NCI-H1694 treated with DMSO at 0.1 percent for 48 hours (cell line): ENCODE results near the gene C9orf43.
"Not testable (repeated sequence)": the region's sequence is repeated elsewhere in the genome, so short reads cannot be mapped to it uniquely, and the experiment has no call there.

Experiments used
- DNase-seq: peaks from one replicate; lab custom pipeline; 2025; lab: John Stamatoyannopoulos, UW

The C9orf43 gene

GRCh38 chr9:113421726-113422125, 11.2 kb downstream of the C9orf43 start:
- no peak for DNase-seq

DNA sequence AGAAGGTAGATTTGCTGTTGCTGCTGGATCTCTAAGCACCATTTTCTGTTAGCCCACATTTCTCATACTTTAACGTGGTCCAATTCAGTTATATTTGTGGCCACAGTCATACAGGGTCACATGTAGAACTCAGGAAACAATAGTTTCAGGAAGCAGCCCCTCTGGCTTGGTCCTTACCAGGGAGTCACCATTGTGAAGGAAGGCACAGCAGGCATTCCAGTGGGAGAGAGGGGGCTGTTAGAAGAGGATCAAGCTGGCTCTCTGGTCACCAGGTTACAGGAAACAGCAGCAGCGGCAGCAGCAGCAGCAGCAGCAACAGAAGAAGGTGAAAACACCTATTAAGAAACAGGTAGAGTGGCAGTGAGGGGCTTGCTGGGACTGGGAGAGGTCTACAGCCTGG, 14.5 kb downstream of the C9orf43 start:
- no peak for DNase-seq

DNA sequence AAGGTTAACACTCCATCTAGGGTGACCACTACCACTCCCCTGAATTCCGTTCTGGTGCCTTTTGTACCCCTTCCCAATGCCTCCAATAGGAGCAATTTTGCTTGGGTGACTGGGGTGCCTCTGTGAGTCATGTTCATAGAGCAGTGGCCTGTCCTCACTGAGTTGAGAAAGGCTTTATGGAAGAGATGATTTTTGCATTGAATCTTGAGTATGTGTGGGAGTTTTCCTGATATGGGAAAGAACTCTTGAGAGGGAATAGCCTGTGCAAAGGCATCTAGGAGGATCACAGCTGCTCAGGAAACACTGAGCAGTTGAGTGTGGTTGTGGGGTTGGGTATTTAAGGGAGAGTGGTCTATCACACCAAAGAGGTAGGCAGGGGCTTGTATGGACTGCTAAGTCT, 16.2 kb downstream of the C9orf43 start:
- DNase-seq = no peak

DNA sequence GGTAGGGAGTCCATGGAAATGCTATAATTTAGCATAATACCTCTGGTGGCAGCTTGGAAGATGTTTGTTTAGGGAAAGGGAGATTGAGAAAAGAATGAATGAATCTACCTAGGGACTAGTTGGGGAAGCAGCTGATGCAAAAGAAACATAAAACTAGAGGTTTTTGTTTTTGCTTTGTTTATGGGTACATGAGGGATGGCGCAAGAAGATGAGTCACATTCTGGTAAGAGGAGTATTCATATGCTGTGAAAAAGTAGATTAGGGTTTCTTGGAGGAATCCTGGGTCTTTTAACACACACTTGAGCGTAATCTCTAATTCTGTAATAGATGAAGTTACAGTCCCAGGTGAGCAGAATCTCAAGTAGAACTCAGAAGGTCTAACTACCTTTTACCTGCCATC, 17.1 kb downstream of the C9orf43 start:
- DNase-seq = no peak

DNA sequence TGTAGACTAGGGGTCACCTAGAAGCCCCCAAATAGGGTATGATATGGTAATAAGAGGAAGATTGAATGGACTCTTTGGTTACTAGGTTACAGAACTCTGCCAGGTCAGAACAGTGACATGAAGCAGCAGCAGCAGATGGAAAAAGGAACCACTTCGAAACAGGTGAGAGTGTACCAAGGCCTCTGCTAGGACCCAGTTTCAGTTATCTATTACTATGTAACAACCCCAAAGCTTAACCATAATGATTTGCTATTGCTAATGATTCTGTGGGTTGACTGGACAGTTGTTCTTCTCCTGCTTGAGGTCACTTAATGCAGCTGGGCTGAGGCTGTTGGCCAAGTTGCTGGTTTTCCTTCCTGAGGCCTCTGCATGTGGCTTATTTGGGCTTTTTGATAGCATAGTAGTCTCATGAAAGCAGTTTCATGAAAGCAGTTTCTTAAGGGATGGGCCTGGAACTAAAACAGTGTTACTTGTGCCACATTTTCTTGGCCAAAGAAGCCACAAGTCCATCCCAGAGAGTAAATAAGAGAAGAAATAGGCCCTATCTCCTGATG, 17.6 kb downstream of the C9orf43 start:
- no peak for DNase-seq

DNA sequence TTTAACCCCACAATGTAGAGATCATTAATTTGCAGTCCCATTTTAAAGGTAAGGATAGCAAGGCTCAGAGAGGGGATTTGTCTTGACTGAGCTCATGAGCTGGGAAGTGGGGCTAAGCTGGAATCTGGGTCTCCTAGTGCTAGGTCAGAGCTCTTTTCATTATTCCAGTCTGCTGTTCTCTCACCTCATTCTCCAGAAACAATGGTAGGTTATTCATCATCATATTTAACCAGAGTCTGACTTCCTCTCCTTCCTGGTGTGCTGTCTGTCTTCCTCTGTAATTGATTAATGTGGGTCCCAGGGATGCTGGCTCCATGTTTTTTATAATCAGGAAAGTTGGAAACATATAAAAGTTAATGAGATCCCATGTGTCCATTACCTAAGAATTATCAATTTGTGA, 20.6 kb downstream of the C9orf43 start:
- DNase-seq = no peak

GRCh38 chr9:113436728-113437515, 26.4 kb downstream of the C9orf43 start:
- DNase-seq = no peak

DNA sequence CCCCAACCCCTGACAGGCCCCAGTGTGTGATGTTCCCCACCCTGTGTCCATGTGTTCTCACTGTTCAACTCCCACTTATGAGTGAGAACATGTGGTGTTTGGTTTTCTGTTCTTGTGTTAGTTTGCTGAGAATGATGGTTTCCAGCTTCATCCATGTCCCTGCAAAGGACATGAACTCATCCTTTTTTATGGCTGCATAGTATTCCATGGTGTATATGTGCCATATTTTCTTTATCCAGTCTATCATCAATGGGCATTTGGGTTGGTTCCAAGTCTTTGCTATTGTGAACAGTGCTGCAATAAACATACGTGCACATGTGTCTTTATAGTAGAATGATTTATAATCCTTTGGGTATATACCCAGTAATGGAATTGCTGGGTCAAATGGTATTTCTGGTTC, 27.2 kb downstream of the C9orf43 start:
- not testable (repeated sequence) for DNase-seq

DNA sequence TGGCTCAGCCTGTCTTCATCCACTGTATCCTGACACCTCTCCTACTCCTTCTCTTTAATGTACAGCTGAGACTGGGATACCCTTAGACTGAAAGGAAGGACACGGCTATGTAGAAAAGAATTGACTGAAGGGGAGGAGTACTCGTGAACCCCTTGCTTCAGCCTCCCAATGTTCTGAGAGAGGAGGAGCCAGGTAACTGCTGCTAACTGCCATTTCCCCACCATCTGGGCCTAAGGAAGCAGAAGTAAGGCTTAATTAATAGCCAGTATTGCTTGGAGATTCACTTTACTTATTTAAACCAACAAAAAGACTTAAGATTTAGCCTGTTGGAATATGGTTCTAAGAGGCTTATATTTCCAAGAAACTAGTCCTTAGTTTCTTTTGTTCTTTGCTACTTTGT, 34.2 kb downstream of the C9orf43 start:
- no peak for DNase-seq

- peak; percentile 40 for DNase-seq
Observed at GRCh38 chr9:113446323-113446740, 35.8 kb downstream of the C9orf43 start.

DNA sequence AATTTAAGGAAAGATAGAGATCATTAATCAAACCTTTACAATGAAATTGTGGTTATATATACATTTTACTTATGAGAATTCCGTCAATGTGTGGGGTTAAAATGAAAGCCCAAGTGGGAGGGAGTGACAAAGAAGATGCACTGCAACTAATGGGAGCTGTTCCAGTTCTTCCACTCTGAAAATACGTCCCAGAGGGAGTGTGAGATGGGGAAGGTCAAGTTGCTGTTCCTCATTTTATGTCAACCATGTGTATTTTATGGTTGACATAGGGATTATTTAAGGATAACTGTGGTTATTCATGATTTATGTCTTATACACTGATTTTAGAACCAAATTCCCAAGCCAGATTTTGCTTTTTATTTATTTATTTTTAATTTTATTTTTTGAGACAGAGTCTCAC, 38.8 kb downstream of the C9orf43 start:
- DNase-seq = no peak

- no peak for DNase-seq
Observed at GRCh38 chr9:113452113-113452605, 41.6 kb downstream of the C9orf43 start.

GRCh38 chr9:113454914-113455761, 44.6 kb downstream of the C9orf43 start:
- no peak for DNase-seq

DNA sequence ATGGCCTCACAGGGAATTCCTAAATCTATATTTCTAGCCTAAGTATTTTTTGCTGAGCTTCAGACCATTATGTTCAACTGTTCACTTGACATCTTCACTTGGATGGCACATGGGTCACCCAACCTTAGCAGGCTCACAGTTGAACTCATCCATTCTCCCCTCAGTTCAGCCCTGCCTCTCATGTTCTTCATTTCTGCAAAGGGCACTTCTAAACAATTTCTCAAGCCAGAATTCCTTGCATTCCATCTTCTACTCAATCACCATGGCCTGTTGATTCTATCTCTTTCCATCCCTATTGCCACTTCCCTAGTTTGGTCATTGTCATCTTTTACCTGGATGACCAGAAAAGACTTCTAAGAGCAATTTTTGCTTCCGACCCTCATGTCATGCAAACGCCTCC, 45.7 kb downstream of the C9orf43 start:
- no peak for DNase-seq

- DNase-seq = no peak
Observed at GRCh38 chr9:113461285-113461684, 50.7 kb downstream of the C9orf43 start.

DNA sequence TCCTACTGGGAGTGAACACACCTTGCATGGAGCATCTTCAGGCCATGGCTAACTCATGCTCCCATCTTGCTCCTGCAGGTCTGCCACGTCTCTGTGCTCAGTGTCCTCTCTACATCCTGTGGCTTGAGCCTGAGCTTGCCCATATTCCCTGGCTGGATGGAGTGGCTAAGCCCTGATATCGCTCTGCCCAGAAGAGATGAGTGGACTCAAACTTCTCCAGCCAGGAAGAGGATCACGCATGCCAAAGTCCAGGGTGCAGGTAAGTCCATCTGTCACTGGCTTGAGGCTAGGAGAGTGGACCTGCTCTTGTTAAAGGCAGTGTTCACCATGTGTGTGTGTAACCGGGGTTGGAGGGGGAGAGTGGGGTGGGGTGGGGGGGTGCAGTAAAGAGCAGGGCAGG, 51.4 kb downstream of the C9orf43 start:
- DNase-seq = no peak

DNA sequence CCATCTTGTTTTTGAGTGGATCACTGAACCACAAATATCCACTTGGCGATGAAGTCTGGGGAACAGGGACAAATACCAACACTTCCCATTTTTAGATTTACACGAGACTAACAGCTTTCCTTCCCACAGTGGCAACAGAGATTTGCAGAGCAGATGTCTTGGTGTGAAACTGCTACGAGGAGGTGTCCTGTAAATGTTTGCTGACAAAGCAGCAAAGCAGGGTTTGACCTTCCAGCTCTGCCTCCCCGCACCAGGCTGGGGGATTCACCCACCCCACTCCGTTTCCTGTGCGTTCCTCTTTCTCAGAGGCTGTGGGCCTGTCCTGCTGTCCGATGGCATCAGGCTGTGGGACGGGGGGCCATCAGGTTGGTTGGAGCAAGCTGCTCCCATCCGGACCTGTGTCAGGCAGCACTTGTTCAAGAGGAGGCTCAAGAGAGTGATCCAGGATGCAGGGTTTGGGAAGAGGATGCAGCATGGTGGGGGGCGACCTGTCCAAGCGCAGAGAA, 52.3 kb downstream of the C9orf43 start:
- DNase-seq = no peak

DNA sequence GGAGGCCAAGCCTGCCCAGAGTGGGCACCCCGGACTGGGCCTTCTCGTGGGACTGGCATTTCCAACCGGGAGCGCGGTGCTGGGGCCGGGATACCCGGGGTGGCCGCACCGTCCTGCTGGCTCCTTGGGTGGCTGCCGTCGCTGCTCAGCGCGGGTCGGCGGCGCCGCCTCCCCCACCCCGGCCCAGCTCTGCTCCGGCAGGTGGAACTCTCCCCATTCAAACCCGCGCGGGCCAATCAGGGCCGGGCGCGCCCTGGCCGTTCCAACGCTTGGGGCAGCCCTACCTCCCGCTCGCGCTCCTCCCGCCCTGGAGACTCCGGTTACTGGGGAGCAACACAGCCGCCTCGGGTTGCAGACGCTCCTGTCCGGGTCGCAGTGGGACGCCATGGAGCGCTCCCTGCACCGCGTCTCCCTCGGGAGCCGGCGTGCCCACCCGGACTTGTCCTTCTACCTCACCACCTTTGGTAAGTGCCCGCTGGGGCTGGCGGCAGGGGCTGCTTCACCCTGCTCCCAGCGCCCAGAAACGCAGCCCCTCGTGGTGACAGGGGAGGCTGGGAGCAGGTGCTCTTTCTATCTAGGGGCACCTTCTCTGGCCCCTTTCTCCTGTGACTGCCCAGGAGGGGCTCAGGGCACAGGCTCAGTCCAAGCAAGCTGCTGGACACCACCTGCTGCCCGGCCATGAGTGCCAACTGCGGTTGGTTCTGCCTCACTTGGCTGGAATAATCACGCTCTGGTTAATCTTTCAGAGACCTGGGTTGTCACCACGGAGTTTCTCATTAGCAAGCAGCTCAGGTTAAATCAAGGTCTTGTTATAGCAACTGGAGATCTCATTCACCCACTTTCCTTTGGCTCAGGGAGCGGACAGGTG, 53.1 kb downstream of the C9orf43 start, which contains the start of gene RGS3:
Gene RGS3, plus strand, starts transcription at position 310 of the 868 bp plus-strand sequence. Its CDS starts 76 bp downstream, at position 386.
- no peak for DNase-seq

DNA sequence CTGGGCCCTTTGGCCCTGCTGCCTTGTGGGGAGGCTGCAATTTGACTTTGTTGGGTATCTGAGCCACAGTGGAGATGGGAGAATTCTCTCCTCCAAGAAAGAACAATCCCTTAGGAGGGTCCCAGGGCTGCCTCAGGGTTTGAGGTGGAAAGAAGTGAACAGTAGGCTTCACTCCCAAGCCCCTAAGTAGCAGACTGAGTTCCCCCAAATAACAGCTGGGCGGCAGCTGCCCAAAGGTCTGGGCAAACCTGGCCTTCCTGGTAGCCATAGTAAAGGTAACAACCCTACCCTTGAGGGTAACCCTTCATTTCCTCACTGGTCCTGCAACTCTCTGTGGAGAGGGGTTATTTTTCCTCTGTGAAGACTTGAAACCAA, 53.7 kb downstream of the C9orf43 start:
- DNase-seq = no peak

GRCh38 chr9:113465599-113466140, 55.1 kb downstream of the C9orf43 start:
- DNase-seq = no peak

- DNase-seq = no peak
Observed at GRCh38 chr9:113467183-113467582, 56.6 kb downstream of the C9orf43 start.
